Left ventricle myocardium superior (tissue), 1 donor: ENCODE measurements around the gene ASTL. TPM values are rescaled to one million over a fixed set of nuclear protein-coding genes. Genes with fewer than 3 reads are reported as not detected.
A peak's percentile ranks its signal among the peaks of the same experiment; 100 is the strongest.
"Not testable (repeated sequence)": the region's sequence is repeated elsewhere in the genome, so short reads cannot be mapped to it uniquely, and the experiment has no call there.

Source experiments
- ATAC-seq: fragments of 200-7000 bp; cut with Tn5 transposase; one replicate; pipeline ENCODE4 v1.9.1; 2020; ENCODE audit warnings: mild to moderate bottlenecking, moderate library complexity
- DNase-seq: peaks from one replicate; pipeline ENCODE4 v3.0.0-alpha.2; 2020
- intact Hi-C: fragments of 100-400 bp; cut with micrococcal nuclease; formaldehyde crosslinking; loops from one replicate; pipeline ENCODE4 v1.11.0; 2022
- total RNA-seq: library from RNA; stranded (reverse); fragmentation: NEBNext Ultra II Directional; extraction: Animal tissue kit (Norgen Biotek cat#: 25700); gene quantifications from one replicate; pipeline ENCODE4 v1.2.1, GENCODE V29; 2021
- donor health status: DM: no; HTN: yes; CAD: no; lungs with severe emphysema.

ASTL gene
- total RNA-seq, 1 donor from 2014 or later = not detected

DNA sequence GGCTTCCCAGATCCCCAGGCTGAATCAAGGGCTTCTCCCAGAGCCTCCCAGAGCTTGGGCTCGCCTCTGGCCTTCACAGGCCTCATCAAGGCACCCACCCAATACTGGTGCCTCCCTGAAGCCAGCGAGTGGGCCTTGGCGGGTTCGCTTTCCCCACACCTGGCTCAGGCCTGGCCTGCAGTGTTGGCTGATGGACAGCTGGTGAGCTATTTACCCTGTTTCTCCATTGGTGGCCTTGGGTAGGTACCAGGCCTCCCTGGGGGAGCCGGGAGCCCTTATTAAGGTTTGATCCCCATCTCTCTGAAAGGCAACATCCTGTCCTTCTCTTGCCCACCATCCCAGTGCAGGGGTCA lies 25.1 kb upstream of the ASTL start:
- ATAC-seq (no peak), DNase-seq (no peak)
- intact Hi-C loops = no loop called here

DNA sequence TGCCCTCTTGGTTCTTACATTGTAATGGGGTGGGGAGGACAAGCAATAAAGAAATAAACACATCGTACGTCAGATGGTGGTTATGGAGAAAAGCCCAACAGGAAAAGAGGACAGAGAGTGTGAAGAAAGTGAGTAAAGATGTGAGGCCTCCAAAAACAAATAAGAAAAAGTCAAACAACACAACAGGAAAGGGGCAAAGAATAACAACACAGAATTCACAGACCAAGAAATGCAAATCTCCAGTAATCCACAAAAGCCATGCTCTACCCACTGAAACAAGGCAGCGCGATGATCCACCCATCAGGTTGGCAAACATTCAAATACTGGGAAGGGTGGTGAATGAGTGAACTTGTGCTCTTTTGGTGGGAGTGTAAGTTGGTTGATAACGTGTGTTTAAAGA lies 23.6 kb upstream of the ASTL start:
- ATAC-seq (no peak), DNase-seq (no peak)
- intact Hi-C loops = no loop called here

DNA sequence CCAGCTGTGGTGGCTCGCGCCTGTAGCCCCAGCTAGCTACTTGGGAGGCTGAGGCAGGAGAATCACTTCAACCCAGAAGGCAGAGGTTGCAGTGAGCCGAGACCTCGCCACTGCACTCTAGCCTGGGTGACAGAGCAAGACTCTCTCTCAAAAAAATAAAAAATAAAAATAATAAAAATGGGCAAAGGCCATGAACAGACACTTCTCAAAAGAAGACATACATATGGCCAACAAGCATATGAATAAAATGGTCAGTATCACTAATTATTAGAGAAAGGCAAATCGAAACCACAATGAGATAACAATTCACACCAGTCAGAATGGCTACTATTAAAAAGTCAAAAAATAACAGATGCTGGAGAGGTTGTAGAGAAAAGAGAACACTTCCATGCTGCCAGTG lies 22.1 kb upstream of the ASTL start:
- DNase-seq, intact Hi-C loops, ATAC-seq: not testable (repeated sequence)

DNA sequence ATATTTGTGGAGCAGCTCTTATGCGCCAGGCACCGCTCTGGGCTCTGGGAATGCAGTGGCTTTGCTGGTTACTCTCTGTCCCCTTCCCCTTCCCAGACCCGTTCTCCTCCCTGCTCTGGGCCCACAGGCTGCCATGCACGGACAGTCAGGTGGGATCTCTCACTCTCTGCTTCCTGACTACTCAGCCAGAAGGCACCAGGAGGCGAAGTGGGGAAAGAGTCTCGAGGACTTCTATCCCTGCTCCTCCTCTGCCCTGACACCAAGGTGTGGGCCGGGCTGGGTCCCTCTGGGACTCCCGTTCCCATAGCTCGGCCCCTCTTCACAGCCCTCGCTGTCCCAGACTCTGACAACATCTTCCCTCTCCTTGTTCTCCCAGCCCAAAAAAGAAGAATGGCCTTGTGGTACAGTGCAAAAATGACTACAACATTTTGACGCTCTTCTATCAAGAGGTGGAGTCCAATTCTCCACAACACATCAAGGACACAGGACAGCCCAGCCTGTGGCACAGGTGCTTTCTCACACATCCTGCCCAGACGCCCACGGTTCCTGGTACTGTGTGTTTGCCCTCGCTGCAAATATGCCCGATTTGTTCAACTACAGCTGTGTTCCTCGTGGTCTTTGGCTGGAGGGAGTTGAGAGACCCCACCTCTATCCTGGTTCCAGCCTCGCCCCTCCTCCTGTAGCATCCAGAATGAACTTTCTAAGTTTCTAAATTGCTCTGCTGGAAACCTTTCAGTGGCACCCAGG lies 21.0 kb upstream of the ASTL start:
- intact Hi-C loops = no loop called here
- peak; percentile 5 for DNase-seq
- no peak for ATAC-seq

DNA sequence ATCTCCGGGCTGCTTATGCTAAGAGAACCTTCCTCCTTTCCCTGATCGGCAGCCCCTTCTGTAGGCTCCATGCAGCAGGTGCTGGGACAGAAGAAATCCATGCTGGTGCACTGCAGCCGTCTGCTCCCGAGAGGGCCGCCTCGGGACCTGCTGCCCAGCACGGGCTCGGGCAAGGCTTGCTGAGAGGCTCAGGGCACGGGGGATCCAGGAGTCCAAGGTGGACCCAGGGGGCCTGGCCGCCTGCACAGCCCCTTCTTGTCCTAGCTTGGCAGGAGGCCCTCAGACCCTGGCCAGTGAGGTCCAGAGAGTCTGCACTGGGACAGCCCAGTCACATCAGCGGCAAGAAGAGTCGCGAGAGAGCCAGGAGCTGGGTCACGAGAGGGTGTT lies 20.2 kb upstream of the ASTL start:
- intact Hi-C loops = no loop called here
- no peak for ATAC-seq
- DNase-seq = peak; percentile 8

DNA sequence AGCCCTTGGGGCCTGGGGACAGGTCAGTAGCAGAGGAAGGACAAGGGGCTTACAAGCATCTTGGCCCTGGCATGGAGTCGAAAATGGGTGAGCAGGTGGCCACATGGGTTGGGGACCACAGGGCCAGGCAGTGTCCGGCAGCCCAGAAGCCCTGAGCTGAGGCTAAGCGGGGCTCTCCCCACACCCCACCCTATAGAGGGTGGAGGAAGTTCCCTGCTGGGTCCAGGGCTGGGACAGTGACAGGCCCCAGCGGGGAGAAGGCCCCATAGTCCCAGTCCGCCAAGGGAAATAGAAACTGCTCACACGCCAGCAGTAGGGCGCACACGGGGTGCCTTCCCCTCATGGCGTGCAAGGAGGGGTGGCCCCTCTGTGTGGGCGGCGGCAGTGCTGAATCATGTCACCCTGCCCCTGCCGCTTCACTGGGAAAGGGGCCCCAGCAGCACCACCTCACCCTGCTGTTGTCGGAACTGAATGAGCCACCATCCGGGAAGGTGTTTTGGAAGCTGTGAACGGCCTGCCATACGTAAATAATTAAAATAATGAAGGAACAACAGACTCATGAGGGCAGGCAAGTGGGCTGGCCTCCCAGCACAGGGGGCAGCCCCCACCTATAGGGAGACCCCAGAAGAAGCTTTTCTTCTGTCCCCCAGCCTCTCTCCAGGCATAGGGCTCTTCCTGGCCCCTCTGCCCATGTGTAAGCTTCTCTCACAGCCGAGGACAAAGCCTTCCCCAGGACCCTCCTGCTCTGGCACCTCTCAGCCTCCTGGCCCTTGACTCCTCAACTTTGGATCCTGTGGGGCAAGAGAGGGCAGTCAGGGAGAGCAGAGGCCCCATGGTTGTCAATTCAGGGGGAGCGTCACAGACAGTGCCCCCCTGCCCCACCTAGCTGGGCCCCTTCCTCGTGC lies 19.6 kb upstream of the ASTL start:
- intact Hi-C loops = no loop called here
- DNase-seq (peak; percentile 25), ATAC-seq (no peak)

DNA sequence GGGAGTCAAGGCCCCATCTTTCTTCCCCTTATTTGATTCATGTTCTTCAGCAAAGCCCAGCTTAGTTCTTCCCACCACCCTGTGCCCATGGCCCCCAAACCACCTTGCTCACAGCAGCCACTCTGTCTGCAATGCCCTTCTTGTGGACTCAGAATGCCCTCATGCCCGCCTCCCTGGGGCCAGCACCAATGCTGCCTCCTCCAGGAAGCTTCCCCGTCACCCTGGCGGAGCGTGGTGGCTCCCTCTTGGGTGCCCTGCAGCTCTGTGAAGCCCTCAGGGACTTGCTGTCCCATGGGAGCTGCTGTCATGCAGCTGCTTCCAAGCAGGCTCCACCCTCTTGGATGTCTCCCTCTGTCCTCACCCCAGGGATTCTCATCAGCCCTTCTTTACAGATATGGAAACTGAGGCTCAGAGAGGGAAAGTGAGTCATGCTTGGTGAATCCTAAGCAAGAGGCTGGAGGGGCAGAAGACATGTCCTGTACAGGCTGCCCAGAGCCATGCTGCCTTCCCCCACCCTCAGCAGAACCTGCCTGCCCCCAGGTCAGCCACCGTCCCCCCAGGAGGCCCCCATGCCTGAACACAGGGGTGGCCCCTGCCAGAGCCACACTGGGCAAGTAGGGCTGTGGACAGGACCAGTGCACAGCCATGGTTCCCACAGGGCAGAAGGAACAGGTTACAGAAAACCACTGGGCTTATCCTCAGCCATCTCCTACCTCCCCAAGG lies 18.8 kb upstream of the ASTL start:
- ATAC-seq (no peak), DNase-seq (peak; percentile 18)
- intact Hi-C loops = no loop called here

DNA sequence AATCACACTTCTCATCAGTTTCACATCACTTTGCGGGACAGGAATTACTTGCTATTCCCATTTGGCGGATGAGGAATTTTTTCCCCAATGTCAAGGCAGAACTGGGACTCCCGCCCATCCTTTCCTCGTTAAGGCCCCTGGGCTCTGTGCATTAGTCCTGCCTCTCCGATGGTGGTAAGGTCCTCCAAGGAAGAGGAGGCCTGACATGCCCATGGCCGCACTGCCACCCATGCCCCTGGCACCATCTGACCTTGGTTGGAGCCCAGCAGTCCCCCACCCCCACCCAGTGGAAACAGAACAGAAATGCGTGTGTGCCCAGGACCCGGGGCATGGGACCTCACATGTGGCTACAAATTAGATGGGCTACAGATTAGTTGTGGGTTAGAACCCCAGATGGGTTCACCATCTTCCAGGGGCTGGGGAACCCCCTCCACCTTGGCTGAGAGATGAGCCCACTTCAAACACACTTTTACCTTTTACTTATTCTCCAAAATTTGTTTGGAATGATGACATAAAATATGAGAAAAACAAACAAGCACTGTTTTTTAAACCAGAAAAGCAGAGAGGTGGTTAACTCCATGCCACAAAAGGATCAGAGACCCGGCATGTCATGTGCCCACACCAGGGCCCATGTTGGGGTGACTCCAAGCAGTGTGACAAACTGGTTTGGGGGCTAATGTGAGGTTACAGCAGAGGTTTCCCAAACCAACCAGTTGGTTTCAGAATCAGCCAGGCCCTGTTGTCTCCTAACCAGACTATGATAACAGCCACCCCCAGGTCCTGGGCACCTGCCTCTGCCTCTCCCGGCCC lies 17.9 kb upstream of the ASTL start:
- no peak for ATAC-seq
- DNase-seq = peak; percentile 12
- intact Hi-C loops = no loop called here

DNA sequence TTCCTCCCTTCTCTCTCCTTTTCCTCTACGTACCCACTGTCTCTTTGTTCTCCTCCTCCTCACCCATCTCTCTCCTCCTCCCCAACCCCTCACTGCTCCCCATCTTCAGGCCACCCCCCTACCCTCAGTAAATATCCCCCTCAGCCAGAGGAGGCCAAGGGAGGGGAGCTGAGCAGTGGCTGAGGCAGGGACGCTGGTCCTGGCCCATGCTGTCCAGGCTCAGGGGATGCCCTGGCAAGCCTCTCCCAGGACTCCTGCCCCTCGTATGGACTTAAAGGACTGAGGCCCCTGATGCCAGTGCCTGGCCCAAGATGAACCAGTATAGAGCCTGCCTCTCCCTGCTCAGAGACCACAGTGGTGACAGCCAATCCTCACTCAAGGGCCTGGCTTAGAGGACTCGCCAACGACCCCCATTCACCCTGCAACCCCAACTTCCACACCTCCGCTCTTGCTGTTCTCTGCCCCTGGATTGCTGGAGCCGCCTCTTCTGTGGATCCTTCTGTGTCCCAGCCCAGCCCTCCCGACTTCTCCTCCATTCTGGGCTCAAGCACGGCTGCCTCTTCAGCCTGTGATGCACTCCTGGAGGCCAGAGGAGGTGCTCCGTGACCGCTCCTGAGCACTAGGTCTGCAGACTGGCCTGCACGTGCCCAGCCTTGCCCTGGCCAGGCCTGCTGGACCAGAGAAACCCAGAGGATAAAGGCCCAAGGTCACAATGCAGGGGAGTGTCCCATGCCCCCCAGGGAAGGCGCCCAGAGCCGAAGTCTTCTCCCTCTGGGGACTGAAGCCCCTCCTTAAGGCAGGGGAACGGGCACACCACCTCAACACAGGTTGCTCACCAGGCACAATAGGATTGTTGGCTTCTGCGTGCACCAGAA lies 16.4 kb upstream of the ASTL start:
- peak; percentile 14 for DNase-seq
- no peak for ATAC-seq
- intact Hi-C loops = no loop called here

DNA sequence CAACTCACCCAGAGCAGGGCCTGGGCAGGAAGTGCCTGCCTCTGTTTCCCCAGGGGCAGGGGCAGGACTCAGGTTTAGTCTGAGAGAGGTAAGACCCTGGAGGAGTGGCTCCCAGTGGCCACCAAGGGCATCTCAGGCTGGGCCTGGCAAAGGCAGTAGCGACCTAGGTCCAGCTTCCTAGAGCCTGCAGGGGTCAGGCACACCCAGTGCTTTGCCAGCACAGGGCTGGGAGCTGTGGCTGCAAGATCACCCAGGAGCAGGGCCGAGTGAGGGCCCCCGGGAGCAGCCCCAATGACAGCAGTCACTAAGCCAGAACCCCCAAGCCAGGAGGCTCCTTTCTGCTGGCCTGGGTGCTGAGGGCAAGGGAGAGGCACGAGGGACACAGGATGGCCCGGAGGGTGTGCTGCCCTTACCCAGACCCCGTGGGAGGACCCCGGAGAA lies 15.7 kb upstream of the ASTL start:
- intact Hi-C loops = no loop called here
- ATAC-seq = no peak
- peak; percentile 18 for DNase-seq

DNA sequence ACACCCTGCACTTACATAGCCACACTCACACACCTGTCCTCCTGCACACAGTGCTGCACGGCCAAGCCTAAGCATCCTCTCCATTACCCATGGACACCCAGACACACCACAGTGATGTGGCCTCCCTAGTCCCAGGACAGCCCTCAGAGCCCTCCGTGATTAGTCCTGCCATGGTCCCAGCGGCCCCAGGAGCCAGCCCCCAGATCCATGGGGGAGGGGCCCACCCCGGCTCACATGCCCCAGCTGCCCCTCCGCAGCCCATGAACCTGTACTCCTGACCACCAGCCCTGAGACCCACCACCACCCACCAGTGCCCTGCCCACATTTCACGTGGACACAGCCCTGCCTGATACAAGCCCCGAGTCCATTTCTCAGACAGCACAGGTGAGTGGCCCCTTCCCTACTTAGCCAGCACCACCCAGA lies 15.0 kb upstream of the ASTL start:
- intact Hi-C loops = no loop called here
- DNase-seq (peak; percentile 9), ATAC-seq (no peak)

DNA sequence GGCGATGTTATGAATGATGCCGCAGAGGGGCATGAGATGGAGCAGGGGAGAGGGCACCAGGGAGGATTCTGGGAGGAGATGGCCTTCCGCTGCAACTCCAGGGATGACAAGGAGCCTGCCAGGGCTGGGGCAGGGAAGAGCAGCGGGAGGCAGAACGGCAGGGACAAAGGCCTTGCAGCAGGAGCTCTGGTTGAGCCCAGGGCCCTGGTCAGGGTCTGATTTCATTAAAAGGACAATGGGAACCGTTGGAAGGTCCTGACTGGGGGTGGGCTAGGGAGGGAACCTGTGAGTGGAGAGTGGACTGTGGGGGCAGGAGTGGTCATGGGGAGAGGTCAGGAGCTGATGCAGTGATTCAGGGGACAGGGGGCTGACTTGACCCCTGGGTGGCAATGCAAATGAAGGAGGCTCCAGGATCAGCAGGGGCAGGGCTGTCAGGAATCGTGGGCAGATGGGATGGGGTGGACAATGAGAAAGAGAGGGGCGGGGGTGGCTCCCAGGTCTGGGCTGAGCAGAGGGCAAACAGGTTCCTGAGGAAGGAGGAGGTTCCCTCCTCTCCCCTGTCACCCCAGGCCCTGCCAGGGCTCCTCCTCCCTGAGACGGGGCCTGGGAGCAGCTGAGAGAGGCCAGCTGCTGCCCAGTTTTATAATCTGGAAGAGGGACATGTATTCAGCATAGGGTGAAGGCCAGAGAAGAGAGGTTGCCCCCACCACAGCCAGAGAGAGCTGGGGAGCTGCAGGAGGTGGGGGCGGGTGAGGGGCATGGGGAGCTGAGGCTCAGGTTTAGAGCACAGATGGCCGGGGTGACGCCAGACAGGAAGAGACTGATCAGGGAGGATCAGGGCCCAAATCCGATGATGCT lies 14.2 kb upstream of the ASTL start:
- intact Hi-C loops = no loop called here
- DNase-seq (peak; percentile 8), ATAC-seq (no peak)

DNA sequence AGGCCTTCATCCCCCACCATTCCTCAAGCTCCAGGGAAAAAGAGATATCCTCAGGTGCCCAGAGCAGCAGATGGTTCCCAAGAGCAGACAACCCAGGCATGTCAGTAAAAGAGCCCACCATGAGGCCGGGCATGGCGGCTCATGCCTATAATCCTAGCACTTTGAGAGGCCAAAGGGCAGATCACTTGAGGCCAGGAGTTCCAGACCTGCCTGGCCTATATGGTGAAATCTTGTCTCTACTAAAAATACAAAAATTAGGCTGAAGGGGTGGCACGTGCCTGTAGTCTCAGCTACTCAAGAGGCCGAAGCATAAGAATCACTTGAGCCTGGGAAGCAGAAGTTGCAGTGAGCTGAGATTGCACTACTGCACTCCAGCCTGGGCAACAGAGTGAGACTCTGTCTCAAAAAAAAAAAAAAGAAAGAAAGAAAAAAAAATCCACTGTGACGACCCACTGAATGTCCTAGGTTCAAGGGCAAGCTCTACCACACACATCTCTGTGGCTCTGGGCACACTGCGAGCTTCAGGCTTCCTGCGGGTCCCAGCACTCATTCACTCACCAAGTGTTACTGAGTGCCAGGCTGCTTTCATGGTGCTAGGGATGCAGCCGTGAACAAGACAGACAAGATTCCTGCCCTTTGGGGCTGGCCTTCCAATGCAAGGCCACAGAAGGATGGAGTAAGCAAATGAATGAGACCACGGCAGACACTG lies 13.4 kb upstream of the ASTL start:
- intact Hi-C loops = no loop called here
- ATAC-seq (no peak), DNase-seq (peak; percentile 13)

DNA sequence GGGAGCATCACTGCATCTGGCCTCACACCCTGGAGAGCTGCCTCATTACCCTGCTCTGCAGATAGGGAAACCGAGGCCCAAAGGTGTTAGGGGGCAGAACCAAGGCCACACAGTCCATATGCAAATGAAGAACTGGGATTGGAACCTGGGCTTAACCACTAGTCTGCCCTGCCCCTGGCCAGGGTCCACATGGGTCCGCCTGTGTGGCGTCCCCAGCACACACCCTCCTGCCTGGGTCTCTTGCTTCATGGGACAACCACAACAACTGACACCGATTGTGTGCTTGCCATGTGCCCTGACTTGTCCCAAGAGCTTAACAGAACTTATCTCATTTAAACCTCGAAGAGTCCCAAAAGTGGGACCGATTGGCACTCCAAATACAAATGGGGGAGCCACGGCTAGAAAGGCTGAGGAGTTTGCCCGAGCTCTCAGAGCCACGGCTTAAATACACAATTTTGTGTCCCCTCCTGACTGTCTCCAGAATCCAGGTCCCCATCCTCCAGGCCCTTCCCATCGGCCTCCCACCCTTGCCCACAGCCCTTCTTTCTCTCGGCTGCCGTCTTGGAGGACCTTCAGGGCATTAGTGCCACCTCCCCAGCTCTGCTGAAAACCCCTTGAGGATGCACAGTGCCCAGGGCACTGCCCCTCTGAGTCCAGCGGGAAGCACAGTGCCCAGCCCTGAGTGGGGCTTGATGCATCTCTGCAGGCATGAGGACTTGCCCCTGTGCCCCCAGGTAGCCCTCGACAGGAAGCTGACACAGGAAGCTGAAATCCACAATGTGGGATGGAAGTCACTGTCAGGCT lies 12.7 kb upstream of the ASTL start:
- DNase-seq (peak; percentile 6), ATAC-seq (no peak)
- intact Hi-C loops = no loop called here

DNA sequence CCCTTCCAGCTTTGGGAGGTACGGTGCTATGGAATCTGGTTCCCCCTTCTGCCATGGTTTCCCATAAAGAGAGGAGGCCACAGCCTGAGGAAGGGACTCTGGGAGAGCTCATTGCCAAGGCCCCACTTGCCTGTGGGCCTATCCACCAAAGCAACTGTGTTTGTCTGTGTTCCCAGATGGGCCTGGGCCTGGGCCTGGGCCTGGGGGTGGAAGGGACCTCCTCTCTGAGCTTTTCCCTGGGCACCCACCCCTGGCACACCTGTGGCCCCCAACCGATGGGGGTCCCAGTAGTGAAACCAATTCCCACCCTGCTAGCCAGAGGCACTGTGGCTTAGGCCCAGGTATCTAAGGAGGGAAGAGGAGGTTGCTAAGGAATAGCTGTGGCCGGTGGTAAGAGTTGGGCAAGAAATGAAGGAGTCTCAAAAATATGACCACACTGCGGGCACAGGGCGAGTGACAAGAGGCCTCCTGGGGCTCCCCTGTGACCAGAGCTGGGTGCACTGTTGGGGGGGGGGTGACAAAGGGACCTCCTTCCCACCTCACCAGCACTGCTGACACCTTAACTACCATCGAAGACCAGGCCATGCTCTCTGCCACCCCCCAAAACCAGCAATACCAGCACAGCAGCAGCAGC lies 11.8 kb upstream of the ASTL start:
- DNase-seq = no peak
- no peak for ATAC-seq

More for the DNA sequence above, 11.8 kb upstream of the ASTL start:
- intact Hi-C loops = no loop called here
